Measurements from ENCODE around the gene TMEM17. TPM values are rescaled to one million over a fixed set of nuclear protein-coding genes. Genes with fewer than 3 reads are reported as not detected.

TMEM17 gene
- total RNA-seq, 1 experiment from 2014 or later = 3.2 TPM

- no TSS peak for BruUV-seq (replicated peaks)
- Histone ChIP-seq H3K9ac (ENCODE audit: low read length) (no peak overlapping the region), H3K27ac (ENCODE audit: low read depth, low read length) (no peak overlapping the region), H2AFZ (ENCODE audit: low read depth, low read length, poor library complexity, severe bottlenecking) (peak overlapping the region; percentile 54), H3K9me3 (ENCODE audit: control insufficient read depth in 1 of 2, insufficient read depth in 1 of 2, low read depth in 1 of 2, low read length in 2 of 2) (no peaks in the 10 kb centered on the region), H4K20me1 (ENCODE audit: insufficient read depth) (no peaks in the 10 kb centered on the region), H3K4me1 (ENCODE audit: control insufficient read depth in 1 of 2, insufficient read depth in 2 of 2, low read length in 2 of 2) (no peaks in the 10 kb centered on the region), H3K79me2 (ENCODE audit: insufficient read depth, low read length) (no peaks in the 10 kb centered on the region), H3K27me3 (ENCODE audit: insufficient read depth, low read length) (no peaks in the 10 kb centered on the region), H3K4me3 (replicated peaks in 1 of 2; ENCODE audit: low read depth in 1 of 2, low read length in 2 of 2) (no peak overlapping the region), H3K9me2 (ENCODE audit: insufficient read depth) (no peaks in the 10 kb centered on the region), H3K4me2 (ENCODE audit: low read length) (no peak overlapping the region), H3K36me3 (ENCODE audit: control insufficient read depth in 1 of 2, insufficient read depth in 2 of 2, low read length in 2 of 2) (no peaks in the 10 kb centered on the region)
- ChIA-PET POLR2A (no interaction called here), CTCF (no interaction called here), RAD21 (ENCODE audit: low non-redundant PET in 1 of 2, low total read pairs in 2 of 2, uncharacterized antibody in 2 of 2, unreplicated experiment in 2 of 2) (no interaction called here)
- intact Hi-C loops (cut with micrococcal nuclease) = no loop called here
- no peak for ATAC-seq
- DNase-seq (ENCODE audit: low read depth, low spot score) = no peak
- TF ChIP-seq ZFX (IDR thresholded peaks at IDR 0.05) = no peak
- no peak for TF ChIP-seq EZH2 (IDR thresholded peaks at IDR 0.05)
- no peak for TF ChIP-seq JUND (IDR thresholded peaks at IDR 0.05)
- no peak for TF ChIP-seq YY1 (IDR thresholded peaks at IDR 0.05; ENCODE audit: extremely low read depth, insufficient replicate concordance, low read depth, low read length)
- TF ChIP-seq ELF1 (IDR thresholded peaks at IDR 0.05; ENCODE audit: borderline replicate concordance, low read depth) = no peak
- no peak for TF ChIP-seq CBX3 (IDR thresholded peaks at IDR 0.05; ENCODE audit: low read depth)
- TF ChIP-seq EZH2phosphoT487 (IDR thresholded peaks at IDR 0.05; ENCODE audit: borderline replicate concordance) = no peak
- no peak for TF ChIP-seq TCF7L2 (IDR thresholded peaks at IDR 0.05; ENCODE audit: borderline replicate concordance, extremely low read depth, insufficient read depth, insufficient read length)
- TF ChIP-seq SIN3A (IDR thresholded peaks at IDR 0.05; ENCODE audit: low read depth) = no peak
- TF ChIP-seq, protein P1, sequence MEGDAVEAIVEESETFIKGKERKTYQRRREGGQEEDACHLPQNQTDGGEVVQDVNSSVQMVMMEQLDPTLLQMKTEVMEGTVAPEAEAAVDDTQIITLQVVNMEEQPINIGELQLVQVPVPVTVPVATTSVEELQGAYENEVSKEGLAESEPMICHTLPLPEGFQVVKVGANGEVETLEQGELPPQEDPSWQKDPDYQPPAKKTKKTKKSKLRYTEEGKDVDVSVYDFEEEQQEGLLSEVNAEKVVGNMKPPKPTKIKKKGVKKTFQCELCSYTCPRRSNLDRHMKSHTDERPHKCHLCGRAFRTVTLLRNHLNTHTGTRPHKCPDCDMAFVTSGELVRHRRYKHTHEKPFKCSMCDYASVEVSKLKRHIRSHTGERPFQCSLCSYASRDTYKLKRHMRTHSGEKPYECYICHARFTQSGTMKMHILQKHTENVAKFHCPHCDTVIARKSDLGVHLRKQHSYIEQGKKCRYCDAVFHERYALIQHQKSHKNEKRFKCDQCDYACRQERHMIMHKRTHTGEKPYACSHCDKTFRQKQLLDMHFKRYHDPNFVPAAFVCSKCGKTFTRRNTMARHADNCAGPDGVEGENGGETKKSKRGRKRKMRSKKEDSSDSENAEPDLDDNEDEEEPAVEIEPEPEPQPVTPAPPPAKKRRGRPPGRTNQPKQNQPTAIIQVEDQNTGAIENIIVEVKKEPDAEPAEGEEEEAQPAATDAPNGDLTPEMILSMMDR (IDR thresholded peaks at IDR 0.05 in 2 of 3, conservative IDR thresholded peaks at IDR 0.05 in 1 of 3; ENCODE audit: borderline replicate concordance in 1 of 3, insufficient read depth in 1 of 3, low read depth in 2 of 3, low read length in 2 of 3) = no peak
- TF ChIP-seq ZBTB33 (IDR thresholded peaks at IDR 0.05; ENCODE audit: extremely low read depth, insufficient replicate concordance, low read length) = no peak
- TF ChIP-seq SRF (IDR thresholded peaks at IDR 0.05; ENCODE audit: low read depth) = no peak
- no peak for TF ChIP-seq CEBPB (IDR thresholded peaks at IDR 0.05; ENCODE audit: low read depth)
- no peak for TF ChIP-seq SP1 (IDR thresholded peaks at IDR 0.05; ENCODE audit: low read depth)
- TF ChIP-seq POLR2A (IDR thresholded peaks at IDR 0.05; ENCODE audit: borderline replicate concordance, extremely low read depth, insufficient read depth, insufficient read length) = no peak
- TF ChIP-seq, protein P2, sequence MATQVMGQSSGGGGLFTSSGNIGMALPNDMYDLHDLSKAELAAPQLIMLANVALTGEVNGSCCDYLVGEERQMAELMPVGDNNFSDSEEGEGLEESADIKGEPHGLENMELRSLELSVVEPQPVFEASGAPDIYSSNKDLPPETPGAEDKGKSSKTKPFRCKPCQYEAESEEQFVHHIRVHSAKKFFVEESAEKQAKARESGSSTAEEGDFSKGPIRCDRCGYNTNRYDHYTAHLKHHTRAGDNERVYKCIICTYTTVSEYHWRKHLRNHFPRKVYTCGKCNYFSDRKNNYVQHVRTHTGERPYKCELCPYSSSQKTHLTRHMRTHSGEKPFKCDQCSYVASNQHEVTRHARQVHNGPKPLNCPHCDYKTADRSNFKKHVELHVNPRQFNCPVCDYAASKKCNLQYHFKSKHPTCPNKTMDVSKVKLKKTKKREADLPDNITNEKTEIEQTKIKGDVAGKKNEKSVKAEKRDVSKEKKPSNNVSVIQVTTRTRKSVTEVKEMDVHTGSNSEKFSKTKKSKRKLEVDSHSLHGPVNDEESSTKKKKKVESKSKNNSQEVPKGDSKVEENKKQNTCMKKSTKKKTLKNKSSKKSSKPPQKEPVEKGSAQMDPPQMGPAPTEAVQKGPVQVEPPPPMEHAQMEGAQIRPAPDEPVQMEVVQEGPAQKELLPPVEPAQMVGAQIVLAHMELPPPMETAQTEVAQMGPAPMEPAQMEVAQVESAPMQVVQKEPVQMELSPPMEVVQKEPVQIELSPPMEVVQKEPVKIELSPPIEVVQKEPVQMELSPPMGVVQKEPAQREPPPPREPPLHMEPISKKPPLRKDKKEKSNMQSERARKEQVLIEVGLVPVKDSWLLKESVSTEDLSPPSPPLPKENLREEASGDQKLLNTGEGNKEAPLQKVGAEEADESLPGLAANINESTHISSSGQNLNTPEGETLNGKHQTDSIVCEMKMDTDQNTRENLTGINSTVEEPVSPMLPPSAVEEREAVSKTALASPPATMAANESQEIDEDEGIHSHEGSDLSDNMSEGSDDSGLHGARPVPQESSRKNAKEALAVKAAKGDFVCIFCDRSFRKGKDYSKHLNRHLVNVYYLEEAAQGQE (IDR thresholded peaks at IDR 0.05; ENCODE audit: low read depth) = no peak
- TF ChIP-seq EGR1 (IDR thresholded peaks at IDR 0.05; ENCODE audit: low read depth) = no peak
- TF ChIP-seq, protein P3, sequence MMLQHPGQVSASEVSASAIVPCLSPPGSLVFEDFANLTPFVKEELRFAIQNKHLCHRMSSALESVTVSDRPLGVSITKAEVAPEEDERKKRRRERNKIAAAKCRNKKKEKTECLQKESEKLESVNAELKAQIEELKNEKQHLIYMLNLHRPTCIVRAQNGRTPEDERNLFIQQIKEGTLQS (IDR thresholded peaks at IDR 0.05) = no peak
- TF ChIP-seq RAD21 (IDR thresholded peaks at IDR 0.05; ENCODE audit: low read depth) = no peak
These were observed 18.4 kb upstream of the TMEM17 start for GRCh38 chr2:62524293-62524941.
